OCI-M2 (cell line): Measurements from ENCODE around the gene MRPL37.
"Not testable (repeated sequence)": the region's sequence is repeated elsewhere in the genome, so short reads cannot be mapped to it uniquely, and the experiment has no call there.

ENCODE experiments used
- DNase-seq: peaks from one replicate; lab custom pipeline; 2025; ENCODE audit not compliant: unreplicated experiment; lab: John Stamatoyannopoulos, UW

Gene MRPL37

DNA sequence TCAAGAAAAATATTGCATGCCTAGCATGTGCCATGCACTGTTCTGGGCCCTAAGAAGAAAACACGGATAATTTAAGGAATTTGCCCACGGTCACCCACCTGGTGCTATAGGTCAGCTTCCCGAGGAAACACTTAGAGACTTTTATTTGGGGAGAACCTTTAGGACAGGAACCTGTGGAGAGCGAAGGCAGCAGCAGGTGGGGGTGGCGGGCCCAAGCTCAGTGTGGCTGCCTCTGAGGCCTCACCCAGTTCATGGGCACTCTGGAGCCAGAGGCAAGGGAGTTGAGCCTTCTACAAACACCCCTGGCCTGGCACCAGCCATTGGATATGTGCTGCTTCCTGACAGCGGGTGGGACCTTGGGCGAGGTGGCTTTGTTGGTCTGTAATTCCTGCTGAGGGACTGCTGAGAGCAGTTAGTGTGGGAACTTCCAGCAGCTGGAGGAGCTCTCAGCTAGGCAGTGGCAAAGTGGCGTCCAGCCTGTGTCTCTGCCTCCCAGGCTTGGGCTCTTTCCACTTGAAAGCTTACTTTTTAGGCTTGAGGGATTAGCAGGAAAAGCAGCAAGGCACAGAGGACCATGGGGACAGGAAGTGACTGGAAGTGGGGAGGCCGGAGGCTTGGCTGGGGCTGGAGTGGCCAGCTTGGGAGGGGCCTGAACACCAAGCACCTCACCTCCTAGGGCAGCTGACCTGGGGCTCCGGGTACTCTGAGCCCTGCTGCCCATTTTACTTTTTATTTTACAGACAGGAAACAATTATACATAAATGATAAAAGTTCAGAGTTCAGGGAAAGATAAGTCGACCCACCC lies 19.1 kb downstream of the MRPL37 start:
- no peak for DNase-seq

DNA sequence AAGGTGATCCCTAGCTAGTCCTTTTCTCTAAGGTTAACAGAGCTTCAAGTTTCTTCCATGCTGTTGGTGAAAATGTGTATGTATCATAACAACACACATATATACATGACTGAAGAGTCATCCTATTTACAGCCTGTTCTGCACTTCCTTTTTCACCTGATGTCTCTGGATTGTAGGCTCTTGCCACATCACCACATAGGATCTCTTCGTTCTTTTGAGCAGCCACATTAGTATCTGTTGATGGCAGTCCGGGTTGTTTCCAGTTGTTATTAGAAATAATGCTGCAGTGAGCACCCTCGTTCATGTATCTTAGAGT lies 19.7 kb downstream of the MRPL37 start:
- no peak for DNase-seq

DNA sequence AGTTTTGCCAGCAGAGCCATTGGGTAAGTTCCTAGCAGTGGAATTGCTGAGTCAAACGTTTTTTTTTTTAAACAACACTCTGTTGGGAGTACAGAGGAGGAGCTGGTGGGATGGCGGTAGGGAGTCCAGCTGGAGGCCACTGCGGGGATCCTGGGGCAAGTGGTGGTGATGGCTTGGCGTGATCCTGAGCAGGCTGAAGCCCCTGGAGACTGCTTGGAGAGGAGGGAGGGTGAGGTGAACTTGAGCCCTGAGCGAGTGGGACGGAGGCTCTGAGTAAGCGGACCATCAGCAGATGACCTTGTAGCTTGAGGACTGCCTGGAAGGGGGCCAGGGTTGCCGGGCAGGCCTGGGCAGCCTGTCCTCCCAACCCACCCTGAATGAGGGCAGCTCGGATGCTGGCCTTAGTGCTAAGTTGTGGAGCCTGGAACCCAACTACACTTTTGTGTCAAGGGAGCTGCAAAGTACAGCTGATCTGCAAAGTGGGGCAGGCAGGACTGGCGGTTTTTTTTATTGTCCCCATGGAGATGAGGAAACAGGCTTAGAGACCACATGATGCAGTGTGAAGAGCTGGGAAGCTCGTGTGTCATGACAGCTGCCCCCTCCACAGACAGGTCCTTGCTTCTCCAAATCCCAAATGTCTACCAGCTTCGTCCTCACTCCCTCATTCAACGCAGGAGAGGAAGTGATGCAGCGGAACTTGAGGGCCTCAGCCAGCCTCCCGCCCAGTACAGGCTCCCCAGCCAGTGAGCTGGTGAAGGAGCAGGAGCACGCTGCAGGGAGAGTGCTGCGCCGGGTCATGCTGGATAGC lies 20.2 kb downstream of the MRPL37 start:
- no peak for DNase-seq

DNA sequence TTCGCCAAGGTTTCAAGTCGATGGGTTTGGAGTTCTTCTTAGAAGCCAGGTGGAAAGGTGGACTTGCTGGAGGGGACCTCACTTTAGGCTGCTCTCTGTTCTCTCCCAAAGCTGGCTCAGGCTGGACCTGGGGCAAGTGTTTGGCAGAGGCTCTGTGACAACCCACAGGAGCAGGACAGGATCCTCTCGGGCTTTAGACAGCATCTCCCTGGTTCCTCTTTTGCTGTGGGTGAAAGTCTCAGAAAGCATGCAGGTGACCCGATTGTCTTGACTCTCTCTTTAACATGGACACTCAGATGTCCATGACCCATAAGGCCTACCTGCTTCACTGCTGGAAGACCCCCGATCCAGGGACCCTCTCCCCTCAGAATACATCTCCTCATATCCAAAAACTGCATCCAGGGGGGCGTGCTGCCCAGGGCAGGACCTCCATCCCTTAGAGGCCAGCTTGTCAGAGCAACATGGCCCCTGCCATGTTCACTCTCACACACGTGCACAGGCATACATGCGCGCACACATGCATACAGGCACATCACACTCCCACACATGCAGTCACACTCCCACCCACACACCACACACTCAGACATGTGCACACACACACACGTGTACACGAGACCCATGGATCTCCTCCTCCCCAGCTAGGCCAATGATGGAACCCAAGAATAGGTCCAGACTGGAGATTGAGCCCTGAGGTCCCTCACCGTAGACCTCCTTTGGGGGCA lies 21.3 kb downstream of the MRPL37 start:
- DNase-seq: no peak

DNA sequence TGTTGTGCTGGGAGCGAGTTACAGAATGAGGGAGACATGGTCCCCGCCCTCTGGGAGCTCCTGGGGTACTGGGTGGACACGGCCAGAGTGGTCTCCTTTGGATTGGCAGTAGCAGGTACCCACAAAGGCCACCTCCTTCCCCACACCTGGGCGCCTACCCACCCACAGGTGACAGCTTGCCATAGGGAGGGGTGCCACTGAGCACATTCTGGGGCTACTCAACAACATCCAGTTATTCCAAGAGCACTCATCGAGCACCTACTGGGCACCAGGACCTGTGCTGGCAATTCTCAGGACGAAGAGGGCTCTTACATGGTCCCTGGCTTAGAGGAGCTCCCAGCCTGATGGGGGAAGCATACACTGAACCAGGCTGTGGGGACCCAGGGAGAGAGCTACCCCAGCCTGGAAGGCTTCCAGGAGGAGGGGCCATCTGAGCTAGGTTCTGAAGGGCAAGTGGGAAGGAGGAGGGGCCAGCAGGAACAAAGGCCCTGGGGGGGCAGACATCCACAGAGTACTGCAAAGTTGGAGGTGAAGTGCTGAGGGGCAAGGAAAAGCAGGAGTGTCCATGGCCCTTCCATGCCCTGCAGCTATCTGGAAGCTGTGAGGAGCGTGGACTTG lies 22.0 kb downstream of the MRPL37 start:
- no peak for DNase-seq

DNA sequence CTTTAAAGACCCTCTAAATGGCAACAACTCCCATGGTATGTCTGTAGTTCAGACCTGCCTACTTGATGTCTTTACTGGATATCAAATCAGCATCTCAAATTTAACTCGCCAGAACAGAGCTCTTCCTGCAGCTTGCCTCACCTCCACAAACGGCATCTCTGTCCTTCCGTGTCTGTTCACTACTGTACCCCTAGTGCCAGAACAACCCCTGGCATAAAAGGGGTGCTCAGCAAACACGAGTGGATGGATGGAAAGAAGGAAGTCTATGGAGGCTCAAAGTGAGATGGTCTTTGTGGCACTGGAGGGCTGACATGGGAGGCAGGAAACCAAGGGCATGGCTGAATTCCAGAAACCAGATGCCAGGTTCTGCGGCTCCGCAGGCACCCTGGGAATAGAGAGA lies 22.7 kb downstream of the MRPL37 start:
- DNase-seq: no peak

DNA sequence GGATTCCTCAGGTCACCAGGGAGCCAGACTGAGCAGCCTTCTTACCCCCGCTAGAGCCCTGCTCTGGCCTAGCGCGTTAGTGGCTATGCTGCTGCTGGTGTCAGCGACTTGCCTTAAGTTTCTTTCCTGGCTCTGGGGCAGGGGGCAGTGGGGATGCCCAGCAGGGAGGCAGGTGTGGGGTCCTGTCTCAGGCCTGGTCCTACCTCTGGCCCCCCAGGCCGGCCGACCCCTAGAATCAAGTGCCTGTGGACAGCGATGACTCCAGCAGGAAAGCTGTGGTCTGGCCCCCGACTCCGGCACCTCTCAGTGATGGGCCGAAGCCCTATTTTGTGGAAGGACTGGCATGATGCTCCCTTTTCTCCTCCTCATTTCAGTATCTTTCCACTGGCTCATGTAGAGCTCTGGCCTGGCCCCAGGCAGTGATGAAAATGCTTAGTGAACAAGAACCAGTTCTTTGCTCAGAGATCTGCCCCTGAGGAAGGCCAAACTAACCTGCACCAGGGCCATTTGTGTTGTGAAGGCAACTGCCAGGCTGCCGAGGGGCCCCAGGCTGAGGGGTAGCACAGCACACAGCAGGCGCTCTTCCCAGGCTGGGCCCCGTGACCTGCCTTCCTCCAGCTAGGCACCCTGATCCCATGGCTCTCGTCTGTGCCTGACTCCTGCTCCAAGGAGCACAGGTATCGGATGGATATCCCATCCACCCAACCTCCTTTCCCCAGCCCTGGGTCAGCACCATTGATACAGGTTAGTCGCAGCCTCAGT lies 23.7 kb downstream of the MRPL37 start:
- no peak for DNase-seq

DNA sequence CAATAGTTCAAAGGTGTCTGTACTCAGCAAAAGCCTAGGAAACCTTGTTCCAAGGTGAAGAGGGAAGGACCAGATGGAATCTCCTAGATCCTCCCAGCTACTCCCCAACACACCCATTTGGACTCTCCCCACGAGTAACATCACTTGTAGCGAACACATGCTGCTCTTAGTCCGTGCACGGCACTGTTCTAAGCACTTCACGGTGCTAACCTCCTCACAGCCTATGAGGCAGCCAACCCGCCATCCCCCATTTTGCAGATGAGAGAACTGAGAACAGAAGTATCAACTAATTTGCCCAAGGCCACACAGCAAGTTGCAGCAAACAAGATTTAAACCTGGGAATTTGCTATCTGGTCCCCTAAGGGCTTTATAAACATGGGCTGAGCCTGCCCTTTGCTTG lies 24.3 kb downstream of the MRPL37 start:
- DNase-seq: no peak

DNA sequence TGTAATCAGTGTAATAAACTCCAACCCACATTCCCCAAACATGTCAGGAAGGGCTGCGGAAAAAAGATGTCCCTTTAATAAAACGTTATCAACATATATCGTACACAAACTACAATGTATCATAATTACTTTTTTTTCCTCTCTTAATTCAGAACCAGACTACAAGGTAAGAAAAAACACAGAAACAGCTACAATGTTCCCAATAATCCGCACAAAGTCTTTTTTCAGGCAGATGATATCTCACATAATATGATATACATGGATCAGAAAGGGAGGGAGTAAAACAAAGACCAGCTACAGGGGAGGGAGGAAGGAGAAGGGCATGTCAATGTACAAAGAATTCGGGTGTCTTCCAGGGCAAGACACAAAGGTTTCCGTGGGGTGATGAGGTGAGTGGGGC lies 25.4 kb downstream of the MRPL37 start:
- DNase-seq: no peak

DNA sequence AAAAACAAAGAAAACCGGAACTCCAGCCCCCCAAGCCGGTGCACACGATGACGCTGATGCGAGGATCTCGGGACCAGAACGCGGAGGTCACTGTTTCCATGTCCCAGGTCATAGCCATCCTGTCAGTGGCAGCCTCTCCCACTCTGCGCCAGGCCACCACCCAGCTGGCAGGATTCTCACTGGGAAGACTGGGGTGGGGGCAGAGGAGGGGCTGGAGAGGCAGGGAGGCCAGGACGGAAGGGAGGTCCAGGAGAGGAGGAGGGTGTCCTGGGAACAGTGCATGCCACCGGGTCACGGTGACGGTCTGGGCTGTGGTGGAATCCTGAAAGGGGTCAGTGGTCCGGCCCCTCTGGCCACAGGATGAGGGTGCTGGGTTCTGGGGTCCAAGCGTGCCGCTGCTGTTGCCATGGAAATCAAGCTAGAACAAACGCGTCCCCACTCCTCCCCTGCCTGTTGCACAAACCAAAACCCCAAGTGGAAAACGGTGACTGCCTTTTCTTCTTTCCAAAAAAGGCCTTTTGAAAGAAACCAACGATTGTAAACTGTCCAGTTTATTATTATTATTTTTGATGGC lies 26.1 kb downstream of the MRPL37 start:
- no peak for DNase-seq

DNA sequence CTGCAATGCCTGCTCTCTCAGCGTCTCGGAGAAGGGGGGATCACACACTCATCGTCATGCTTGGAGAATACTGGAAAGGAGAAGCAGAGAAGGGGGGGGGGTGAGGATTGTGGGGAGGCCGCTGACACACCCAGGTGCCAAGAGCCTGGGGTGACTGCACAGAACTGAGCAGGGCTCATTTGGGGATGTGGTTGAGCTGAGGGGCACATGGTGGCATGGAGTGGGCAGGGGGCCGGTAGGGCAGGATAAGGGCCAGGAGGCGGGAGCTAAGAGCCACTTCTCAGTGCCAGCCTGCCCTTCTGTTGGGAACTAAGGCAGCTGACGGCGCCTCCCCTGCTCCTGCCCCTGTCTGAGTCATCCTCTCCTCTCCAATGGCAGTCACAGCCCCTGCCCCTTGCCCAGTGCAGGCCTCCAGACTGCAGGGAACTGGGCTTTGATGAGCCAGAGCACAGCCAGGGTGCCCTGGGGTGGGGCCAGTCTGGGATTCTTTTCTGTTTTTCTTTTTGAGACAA lies 27.2 kb downstream of the MRPL37 start:
- DNase-seq: no peak

DNA sequence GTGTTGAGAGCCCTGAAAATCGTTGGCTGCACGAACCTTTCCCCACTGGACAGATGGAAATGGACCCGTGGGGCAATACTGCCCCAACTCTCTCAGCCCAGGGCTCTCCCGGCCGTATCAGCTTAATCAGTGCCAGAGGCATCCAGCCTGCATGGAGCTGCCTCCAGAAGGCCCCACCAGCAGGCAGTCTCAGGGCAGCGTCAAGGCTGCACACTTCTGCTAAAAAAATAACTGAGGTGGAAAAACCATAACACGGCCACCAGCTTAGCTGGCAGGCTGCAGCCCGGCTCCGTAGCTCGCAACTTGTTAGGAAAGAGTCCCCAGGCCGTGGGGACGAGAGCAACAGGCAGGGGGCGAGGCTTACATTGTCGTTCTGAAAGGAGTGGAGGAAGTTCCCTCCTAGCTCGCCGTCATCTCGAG lies 27.9 kb downstream of the MRPL37 start:
- no peak for DNase-seq

DNA sequence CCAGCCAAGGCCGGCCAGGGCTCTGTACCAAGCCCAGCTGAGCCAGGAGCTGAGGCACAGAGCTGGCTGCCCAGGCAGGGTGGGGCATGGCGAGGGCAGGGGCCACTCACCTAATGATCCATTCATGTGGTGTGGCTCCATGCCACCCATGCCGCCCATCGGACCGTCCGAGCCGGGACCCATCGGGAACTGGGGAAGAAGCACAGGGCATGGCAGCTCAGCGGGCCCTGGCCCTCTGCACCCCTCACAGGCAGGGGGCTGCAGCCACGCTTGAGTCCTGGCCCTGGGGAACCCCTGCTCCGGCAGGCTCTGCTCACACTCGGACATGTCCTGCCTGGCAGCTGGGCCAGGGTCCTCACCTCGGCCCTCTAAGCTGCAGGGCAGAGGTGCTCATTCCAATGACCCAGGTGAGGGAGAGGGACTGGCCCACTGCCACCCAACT lies 28.7 kb downstream of the MRPL37 start:
- DNase-seq: no peak

DNA sequence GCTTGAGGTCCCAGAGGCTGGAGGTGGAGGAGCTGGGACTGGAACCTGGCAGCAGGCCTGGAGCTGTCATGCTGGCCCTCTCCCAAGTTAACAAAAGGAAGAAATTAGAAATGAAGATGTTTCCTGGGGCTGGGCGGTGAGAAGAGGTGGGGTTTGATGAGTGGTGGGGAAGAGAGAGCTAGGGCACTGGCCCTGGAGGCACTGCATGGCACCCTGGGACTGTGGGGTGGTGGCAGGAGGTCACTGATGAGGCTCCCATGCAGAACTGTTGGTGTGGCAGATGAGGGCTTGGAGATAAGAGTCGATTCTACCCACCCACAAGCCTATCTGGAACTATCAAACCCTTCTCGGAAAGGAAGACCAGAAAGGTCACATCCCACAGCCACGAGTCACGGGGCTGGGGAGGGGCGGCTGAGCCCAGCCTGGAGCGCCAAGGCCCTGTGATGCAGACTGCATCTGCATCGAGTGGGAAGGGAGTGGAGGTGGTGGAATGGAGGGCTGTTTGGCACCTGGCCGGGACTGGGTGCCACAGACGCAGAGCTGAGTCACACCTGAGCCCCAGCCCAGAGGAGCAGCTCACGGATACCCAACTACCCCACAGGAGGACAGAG lies 29.4 kb downstream of the MRPL37 start:
- no peak for DNase-seq

DNA sequence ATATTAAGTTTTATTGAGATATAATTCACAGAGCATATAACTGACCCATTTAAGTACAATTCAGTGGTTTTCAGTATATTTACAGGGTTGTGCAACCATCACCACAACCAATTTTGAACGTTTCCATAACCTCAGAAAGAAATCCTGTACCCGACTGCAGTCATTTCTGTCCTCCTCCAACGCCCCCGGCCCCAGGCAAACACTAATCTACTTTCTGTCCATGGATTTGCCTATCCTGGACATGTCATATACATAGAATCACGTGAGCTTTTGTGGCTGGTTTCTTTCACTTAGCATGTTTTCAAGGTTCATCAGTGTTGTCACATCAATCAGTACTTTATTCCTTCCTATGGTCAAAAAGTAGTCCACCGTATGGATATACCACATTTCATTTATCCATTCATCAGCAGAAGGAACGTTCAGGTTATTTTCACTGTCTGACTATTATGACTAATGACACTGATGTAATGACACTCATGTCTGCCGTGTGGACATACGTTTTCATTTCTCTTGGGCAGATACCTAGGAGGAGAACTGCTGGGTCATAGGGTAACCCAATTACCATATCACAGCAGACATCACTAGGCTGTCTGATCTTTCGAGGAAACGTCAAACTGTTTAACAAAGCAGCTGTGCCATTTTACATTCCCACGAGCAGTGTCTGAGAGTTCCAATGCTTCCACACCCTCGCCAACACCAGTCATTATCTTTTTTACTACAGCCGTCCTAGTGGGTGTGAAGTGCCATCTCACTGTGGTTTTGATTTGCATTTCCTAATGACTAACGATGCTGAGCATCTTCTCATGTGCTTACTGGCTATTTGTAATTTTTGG lies 30.8 kb downstream of the MRPL37 start:
- no peak for DNase-seq

DNA sequence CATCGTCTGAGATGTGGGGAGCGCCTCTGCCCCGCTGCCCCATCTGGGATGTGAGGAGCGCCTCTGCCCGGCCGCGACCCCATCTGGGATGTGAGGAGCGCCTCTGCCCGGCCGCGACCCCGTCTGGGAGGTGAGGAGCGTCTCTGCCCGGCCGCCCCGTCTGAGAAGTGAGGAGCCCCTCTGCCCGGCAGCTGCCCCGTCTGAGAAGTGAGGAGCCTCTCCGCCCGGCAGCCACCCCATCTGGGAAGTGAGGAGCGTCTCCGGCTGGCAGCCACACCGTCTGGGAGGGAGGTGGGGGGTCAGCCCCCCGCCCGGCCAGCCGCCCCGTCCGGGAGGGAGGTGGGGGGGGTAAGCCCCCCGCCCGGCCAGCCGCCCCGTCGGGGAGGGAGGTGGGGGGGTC lies 33.2 kb downstream of the MRPL37 start:
- DNase-seq: not testable (repeated sequence)

DNA sequence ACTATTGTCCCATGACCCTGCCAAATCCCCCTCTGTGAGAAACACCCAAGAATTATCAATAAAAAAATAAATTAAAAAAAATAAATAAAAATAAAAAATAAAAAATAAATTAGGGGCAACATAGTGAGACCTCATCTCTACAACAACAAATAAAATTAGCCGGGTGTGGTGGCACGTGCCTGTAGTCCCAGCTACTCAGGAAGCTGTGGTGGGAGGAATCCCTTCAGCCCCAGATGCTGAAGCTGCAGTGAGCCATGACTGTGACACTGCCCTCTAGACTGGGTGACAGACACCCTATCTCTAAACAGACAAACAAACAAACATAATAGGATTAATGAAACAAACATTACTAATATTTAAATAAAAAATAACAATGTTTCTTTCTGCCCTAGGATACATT lies 34.3 kb downstream of the MRPL37 start:
- DNase-seq: no peak

DNA sequence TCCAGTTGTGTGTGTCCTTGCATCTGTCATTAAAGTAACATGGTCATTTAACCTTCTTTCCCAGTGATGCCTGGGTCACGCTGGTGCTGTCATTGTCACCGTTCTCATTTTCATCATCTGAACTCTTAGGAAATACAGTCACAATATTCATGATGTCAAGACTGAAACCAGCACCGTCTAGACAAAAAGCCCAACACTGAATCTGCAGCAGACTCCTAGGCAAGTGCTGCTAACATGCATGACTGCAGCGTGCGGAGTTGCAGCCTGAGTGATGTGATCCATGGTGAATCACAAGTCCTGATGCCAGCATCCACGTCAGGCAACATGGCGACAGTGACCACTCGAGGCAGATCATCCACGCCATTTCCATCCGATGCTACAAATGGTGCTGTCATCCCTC lies 37.6 kb downstream of the MRPL37 start:
- DNase-seq: no peak
